H1 (cell line): Measurements from ENCODE around the gene FOXL3. TPM values are rescaled to one million over a fixed set of nuclear protein-coding genes. Genes with fewer than 3 reads are reported as not detected.

ENCODE experiments used
- CTCF ChIA-PET: fragments of 300-600 bp; sonication (Branson Sonifier 250); formaldehyde crosslinking; loops from one replicate; lab custom pipeline; 2021; ENCODE audit not compliant: partially characterized antibody; lab: Charles Lee
- POLR2A ChIA-PET: fragments of 300-600 bp; sonication (Branson Sonifier 250); formaldehyde crosslinking; loops from one replicate; lab custom pipeline; 2021; ENCODE audit warnings: inconsistent platforms; ENCODE audit not compliant: partially characterized antibody; lab: Charles Lee
- DNase-seq, 2 experiments: peaks; one replicate each; pipeline versions ENCODE4 v3.0.0 to v3.0.0-alpha.2; 2010 to 2022; ENCODE audit warnings: low spot score in 2 of 2, low read depth in 1 of 2, mixed read lengths in 1 of 2
- FAIRE-seq: peaks from 2 replicates; lab custom pipeline; 2011; peaks lifted over from hg19 to GRCh38; lab: Jason Lieb, UNC
- H2AFZ ChIP-seq: 2 replicates; pipeline ENCODE4 v1.8.1; 2012; ENCODE audit warnings: low read length, inconsistent platforms
- H2AK5ac ChIP-seq: 2 replicates; pipeline ENCODE4 v1.6.1; 2013; ENCODE audit warnings: low read depth, low read length
- H2BK120ac ChIP-seq: replicated peaks from 2 replicates; pipeline ENCODE3; 2013; ENCODE audit warnings: low read depth, low read length, inconsistent platforms
- H2BK12ac ChIP-seq: 2 replicates; pipeline ENCODE4 v1.6.1; 2013; ENCODE audit warnings: low read depth, low read length
- H2BK15ac ChIP-seq: 2 replicates; pipeline ENCODE4 v1.6.1; 2013; ENCODE audit warnings: low read length
- H2BK20ac ChIP-seq: 2 replicates; pipeline ENCODE4 v1.6.1; 2013; ENCODE audit warnings: low read length
- H2BK5ac ChIP-seq: 2 replicates; pipeline ENCODE4 v1.6.1; 2013; ENCODE audit warnings: low read depth, low read length
- H3K14ac ChIP-seq: 2 replicates; pipeline ENCODE4 v1.6.1; 2013; ENCODE audit warnings: inconsistent platforms; ENCODE audit not compliant: insufficient read length
- H3K18ac ChIP-seq: 2 replicates; pipeline ENCODE4 v1.6.1; 2013; ENCODE audit warnings: low read length; ENCODE audit errors: extremely low read depth
- H3K23ac ChIP-seq: 2 replicates; pipeline ENCODE4 v1.6.1; 2013; ENCODE audit warnings: inconsistent platforms; ENCODE audit not compliant: insufficient read length
- H3K23me2 ChIP-seq: 2 replicates; pipeline ENCODE4 v1.6.1; 2013; ENCODE audit warnings: low read depth, low read length
- H3K27ac ChIP-seq: 2 replicates; pipeline ENCODE4 v1.6.1; 2011; ENCODE audit warnings: low read depth, low read length, inconsistent platforms
- H3K27me3 ChIP-seq, 4 experiments: replicated peaks in 1 of 4; 1 replicate in 1 of 4; 2 replicates in 3 of 4; pipeline versions ENCODE4 v1.6.1 to v1.8.1; 2011 to 2013; ENCODE audit warnings: low read length in 3 of 4, mild to moderate bottlenecking in 3 of 4, inconsistent platforms in 2 of 4, mixed read lengths in 2 of 4, moderate library complexity in 1 of 4; ENCODE audit not compliant: control insufficient read depth in 3 of 4, insufficient read depth in 3 of 4; ENCODE audit errors: extremely low read depth in 1 of 4
- H3K36me3 ChIP-seq, 4 experiments: 2 replicates each; pipeline versions ENCODE4 v1.6.1 to v1.8.1; 2011 to 2013; ENCODE audit warnings: mild to moderate bottlenecking in 4 of 4, low read length in 3 of 4, moderate library complexity in 2 of 4, control low read depth in 1 of 4, inconsistent platforms in 1 of 4; ENCODE audit not compliant: insufficient read depth in 4 of 4, control insufficient read depth in 2 of 4
- H3K4ac ChIP-seq: replicated peaks from 2 replicates; pipeline ENCODE3; 2013; ENCODE audit warnings: low read length, low read depth, mixed read lengths, inconsistent platforms; ENCODE audit not compliant: insufficient read length
- H3K4me1 ChIP-seq, 4 experiments: replicated peaks in 1 of 4; 1 replicate in 1 of 4; 2 replicates in 3 of 4; pipeline versions ENCODE4 v1.6.1 to v1.8.1; 2011 to 2013; ENCODE audit warnings: low read length in 3 of 4, inconsistent platforms in 2 of 4, mixed read lengths in 1 of 4; ENCODE audit not compliant: insufficient read depth in 4 of 4, control insufficient read depth in 3 of 4
- H3K4me2 ChIP-seq, 2 experiments: 2 replicates each; pipeline versions ENCODE4 v1.6.1 to v1.8.1; 2011 to 2013; ENCODE audit warnings: low read depth in 2 of 2, low read length in 2 of 2, control low read depth in 1 of 2, inconsistent platforms in 1 of 2, mild to moderate bottlenecking in 1 of 2; ENCODE audit not compliant: insufficient read depth in 1 of 2
- H3K4me3 ChIP-seq, 4 experiments: fragments of 200-600, 300-600 bp in 1 of 4; sonication (generic), shearing (Covaris generic), sonication (Bioruptor Twin) in 1 of 4; 2 replicates each; pipeline versions ENCODE4 v1.5.1 to v1.8.1; 2011 to 2016; ENCODE audit warnings: low read length in 4 of 4, low read depth in 3 of 4, control low read depth in 2 of 4, inconsistent platforms in 2 of 4, mild to moderate bottlenecking in 2 of 4, mixed read lengths in 1 of 4, moderate library complexity in 1 of 4; ENCODE audit not compliant: insufficient read depth in 2 of 4; ENCODE audit errors: extremely low read depth in 1 of 4
- H3K56ac ChIP-seq: replicated peaks from 2 replicates; pipeline ENCODE3; 2013; ENCODE audit warnings: low read depth, mild to moderate bottlenecking, mixed read lengths, low read length, inconsistent platforms; ENCODE audit not compliant: insufficient read length
- H3K79me1 ChIP-seq: 2 replicates; pipeline ENCODE4 v1.6.1; 2013; ENCODE audit warnings: low read depth, low read length, control low read depth
- H3K79me2 ChIP-seq, 2 experiments: 2 replicates each; pipeline versions ENCODE4 v1.6.1 to v1.8.1; 2012 to 2013; ENCODE audit warnings: low read length in 2 of 2, mild to moderate bottlenecking in 2 of 2, inconsistent platforms in 1 of 2; ENCODE audit not compliant: insufficient read depth in 2 of 2, control insufficient read depth in 1 of 2
- H3K9ac ChIP-seq, 4 experiments: replicated peaks in 1 of 4; 1 replicate in 1 of 4; 2 replicates in 3 of 4; pipeline versions ENCODE4 v1.6.1 to v1.8.1; 2011 to 2013; ENCODE audit warnings: low read depth in 3 of 4, low read length in 3 of 4, control low read depth in 2 of 4, mild to moderate bottlenecking in 2 of 4, moderate library complexity in 2 of 4, inconsistent platforms in 1 of 4; ENCODE audit errors: extremely low read depth in 1 of 4
- H3K9me3 ChIP-seq, 2 experiments: 2 replicates each; pipeline versions ENCODE4 v1.6.1 to v1.8.1; 2012 to 2013; ENCODE audit warnings: mild to moderate bottlenecking in 2 of 2, moderate library complexity in 2 of 2, control low read depth in 1 of 2, inconsistent platforms in 1 of 2, low read depth in 1 of 2, low read length in 1 of 2, mixed read lengths in 1 of 2; ENCODE audit not compliant: insufficient read depth in 2 of 2
- H4K20me1 ChIP-seq, 2 experiments: replicated peaks in 1 of 2; 2 replicates each; pipeline versions ENCODE3 to v1.8.1; 2011 to 2013; ENCODE audit warnings: inconsistent platforms in 2 of 2, low read length in 2 of 2, mild to moderate bottlenecking in 1 of 2; ENCODE audit not compliant: insufficient read depth in 2 of 2, control insufficient read depth in 1 of 2
- H4K5ac ChIP-seq: 2 replicates; pipeline ENCODE4 v1.6.1; 2013; ENCODE audit warnings: low read length, low read depth, mixed read lengths, inconsistent platforms; ENCODE audit not compliant: insufficient read length
- H4K8ac ChIP-seq: 2 replicates; pipeline ENCODE4 v1.8.0; 2013; ENCODE audit warnings: mild to moderate bottlenecking, moderate library complexity, low read length, inconsistent platforms; ENCODE audit not compliant: insufficient read depth; ENCODE audit errors: extremely low read depth
- H4K91ac ChIP-seq: replicated peaks from 2 replicates; pipeline ENCODE3; 2013; ENCODE audit warnings: low read length, mixed read lengths, inconsistent platforms; ENCODE audit not compliant: insufficient read length
- ASH2L ChIP-seq: fragments of 200-600, 300-600 bp; sonication (generic); IDR thresholded peaks from one replicate; pipeline ENCODE4 v1.7.1; 2017; ENCODE audit warnings: low read length
- ATF2 ChIP-seq: IDR thresholded peaks from 2 replicates; pipeline ENCODE4 v1.6.1; 2012; ENCODE audit warnings: low read length, inconsistent platforms
- ATF3 ChIP-seq: IDR thresholded peaks from 2 replicates; pipeline ENCODE4 v1.6.1; 2011; ENCODE audit warnings: low read depth, mild to moderate bottlenecking, low read length; ENCODE audit not compliant: insufficient read depth
- BCL11A ChIP-seq, 2 experiments: IDR thresholded peaks; one replicate each; pipeline ENCODE4 v1.6.1; 2011; ENCODE audit warnings: low read depth in 2 of 2, low read length in 2 of 2, mild to moderate bottlenecking in 2 of 2
- CREB1 ChIP-seq: IDR thresholded peaks from 2 replicates; pipeline ENCODE4 v1.6.1; 2012; ENCODE audit warnings: inconsistent platforms
- KDM5A ChIP-seq: fragments of 200-600 bp; IDR thresholded peaks from 2 replicates; pipeline ENCODE4 v1.7.1; 2012; ENCODE audit warnings: mild to moderate bottlenecking, low read length, inconsistent platforms, mixed read lengths
- POLR2A ChIP-seq, 2 experiments: IDR thresholded peaks; 1 replicate in 1 of 2; 2 replicates in 1 of 2; pipeline ENCODE4 v1.6.1; 2011; ENCODE audit warnings: low read depth in 2 of 2, low read length in 2 of 2, mild to moderate bottlenecking in 2 of 2; ENCODE audit errors: control extremely low read depth in 1 of 2
- SAP30 ChIP-seq: fragments of 300-600 bp; sonication (generic); IDR thresholded peaks from 2 replicates; pipeline ENCODE4 v1.7.1; 2012; ENCODE audit warnings: low read length, moderate library complexity, mild to moderate bottlenecking, inconsistent platforms; ENCODE audit not compliant: insufficient read depth, insufficient replicate concordance
- SP4 ChIP-seq: IDR thresholded peaks from 2 replicates; pipeline ENCODE4 v1.6.1; 2012; ENCODE audit warnings: low read length, inconsistent platforms
- SUZ12 ChIP-seq: fragments of 200-600 bp; sonication (generic); IDR thresholded peaks from 2 replicates; pipeline ENCODE4 v1.6.1; 2012; ENCODE audit warnings: mild to moderate bottlenecking, inconsistent platforms, low read length, moderate library complexity, mixed read lengths
- TAF7 ChIP-seq: optimal IDR thresholded peaks from 2 replicates; pipeline ENCODE3; 2011; ENCODE audit warnings: low read depth, mild to moderate bottlenecking, inconsistent platforms, low read length, moderate library complexity, borderline replicate concordance
- WGBS, 2 experiments: shearing (Covaris generic) in 1 of 2; methylation state at CpG; one replicate each; pipeline versions ENCODE4 v1.1.6 to v1.1.7; 2013 to 2015; ENCODE audit warnings: low lambda C conversion rate in 2 of 2, mixed read lengths in 2 of 2, inconsistent platforms in 1 of 2, low coverage in 1 of 2, missing lambda C conversion rate in 1 of 2; ENCODE audit not compliant: insufficient replicate concordance in 2 of 2, insufficient coverage in 1 of 2, insufficient read length in 1 of 2; ENCODE audit errors: extremely low coverage in 1 of 2, missing lambda C conversion rate in 1 of 2; 5-methylcytosine and 5-hydroxymethylcytosine counted together
- polyA plus RNA-seq, 7 experiments: library from polyadenylated mRNA; depleted of rRNA in 3 of 7; stranded (reverse) in 5 of 7; unstranded in 2 of 7; fragments of >200 nt in 5 of 7; fragments of 200-250 nt in 2 of 7; gene quantifications; 1 replicate in 5 of 7; 2 replicates in 1 of 7; 4 replicates in 1 of 7; pipeline versions ENCODE4 v1.2.1 to v1.2.3, GENCODE V29; 2011 to 2013; ENCODE audit warnings: missing spikeins in 2 of 7, mixed read lengths in 2 of 7
- total RNA-seq: library from RNA; stranded (reverse); fragmentation: NEBNext Ultra II Directional; extraction: Animal tissue kit (Norgen Biotek cat#: 25700); gene quantifications from 2 replicates; pipeline ENCODE4 v1.2.1, GENCODE V29; 2021

The FOXL3 gene
- total and polyA plus RNA-seq, 2 of the 8 experiments (the other 6 are each of a cell fraction or from before 2014, with no cell fraction given) = not detected

- no peak for FAIRE-seq
- Histone ChIP-seq H4K8ac (no peak overlapping the region), H2BK5ac (no peak overlapping the region), H3K56ac (no peak overlapping the region), H3K79me1 (0 out of 2 replicates have a peak, but pooled peaks cover 2% of the 10 kb centered on the region), H3K27ac (no peak overlapping the region), H3K79me2 (no peaks in the 10 kb centered on the region), H4K91ac (no peak overlapping the region), H2BK15ac (no peak overlapping the region), H3K9me3 (peaks cover 65 to 95% of the 10 kb centered on the region in 2 experiments), H3K18ac (no peak overlapping the region), H3K27me3 (peaks cover 0 to 2% (median 0%) of the 10 kb centered on the region in 4 experiments; a peak in 1 of 7 replicates), H3K9ac (no peak overlapping the region), H2BK12ac (no peak overlapping the region), H4K20me1 (no peaks in the 10 kb centered on the region), H3K4me1 (no peaks in the 10 kb centered on the region), H3K23me2 (no peaks in the 10 kb centered on the region), H2AFZ (no peak overlapping the region), H2BK20ac (no peak overlapping the region), H2BK120ac (no peak overlapping the region), H3K36me3 (peaks cover 5 to 65% (median 31%) of the 10 kb centered on the region in 4 experiments; a peak in 6 of 8 replicates), H3K23ac (no peak overlapping the region), H3K4me2 (no peak overlapping the region), H2AK5ac (no peak overlapping the region), H3K4ac (no peak overlapping the region), H3K4me3 (no peak overlapping the region), H3K14ac (no peak overlapping the region), H4K5ac (no peak overlapping the region)
- no peak for DNase-seq
- WGBS, 2 experiments = 93% methylated on average over 43 of the region's 44 CpGs; no CpG with 5 or more reads in 1 of the 2 experiments
- no peak for TF ChIP-seq POLR2A (IDR thresholded peaks at IDR 0.05; ENCODE audit: control extremely low read depth in 1 of 2, low read depth in 2 of 2, low read length in 2 of 2)
- no peak for TF ChIP-seq TAF7
- no peak for TF ChIP-seq ASH2L
- no peak for TF ChIP-seq ATF2
- TF ChIP-seq CREB1 = no peak
- no peak for TF ChIP-seq BCL11A (IDR thresholded peaks at IDR 0.05; ENCODE audit: low read depth in 2 of 2, low read length in 2 of 2)
- no peak for TF ChIP-seq SAP30
- TF ChIP-seq ATF3 = no peak
- no peak for TF ChIP-seq KDM5A
- TF ChIP-seq SP4 = no peak
- TF ChIP-seq SUZ12 = no peak
- ChIA-PET CTCF (no interaction called here), POLR2A (no interaction called here)
These were observed 30.1 kb upstream of the FOXL3 start for GRCh38 chr7:259751-260405.
